PC-3 (cell line): ENCODE measurements around the gene GINS2. TPM values are rescaled to one million over a fixed set of nuclear protein-coding genes. Genes with fewer than 3 reads are reported as not detected.

Experiments
- ATAC-seq: fragments of 200-7000 bp; cut with Tn5 transposase; 2 replicates; pipeline ENCODE4 v1.9.1; 2020; ENCODE audit warnings: mild to moderate bottlenecking, moderate library complexity
- BruUV-seq: library from RNA; stranded (reverse); fragments of 400-500 nt; replicated peaks from 2 replicates; lab custom pipeline; 2021; lab: Mats Ljungman, UMichigan
- CTCF ChIA-PET: fragments of 300-600 bp; sonication (Branson Sonifier 250); formaldehyde crosslinking; loops from one replicate; lab custom pipeline; 2022; ENCODE audit warnings: antibody characterized with exemption; lab: Charles Lee
- POLR2A ChIA-PET: fragments of 300-600 bp; sonication (Branson Sonifier 250); formaldehyde crosslinking; loops from one replicate; lab custom pipeline; 2022; ENCODE audit warnings: antibody characterized with exemption; ENCODE audit not compliant: unreplicated experiment; lab: Charles Lee
- DNase-seq: peaks from one replicate; pipeline ENCODE4 v3.0.0-alpha.2; 2015
- H2AFZ ChIP-seq: fragments of 300-600 bp; sonication (generic); 2 replicates; pipeline ENCODE4 v1.6.0; 2016; ENCODE audit warnings: antibody characterized with exemption, low read length
- H3F3A ChIP-seq: fragments of 300-600 bp; sonication (generic); one replicate; pipeline ENCODE4 v1.6.0; 2017; ENCODE audit warnings: antibody characterized with exemption, low read length, control low read depth, mild to moderate bottlenecking; ENCODE audit not compliant: unreplicated experiment
- H3K27ac ChIP-seq: fragments of 300-600 bp; sonication (generic); 2 replicates; pipeline ENCODE4 v1.5.1; 2016; ENCODE audit warnings: mild to moderate bottlenecking, low read length
- H3K27me3 ChIP-seq: fragments of 300-600 bp; sonication (generic); 2 replicates; pipeline ENCODE4 v1.6.1; 2016; ENCODE audit warnings: low read length, mixed read lengths
- H3K36me3 ChIP-seq: fragments of 300-600 bp; sonication (generic); 2 replicates; pipeline ENCODE4 v1.6.1; 2016; ENCODE audit warnings: low read depth, mixed run types, low read length, mixed read lengths
- H3K4me1 ChIP-seq: fragments of 300-600 bp; sonication (generic); 2 replicates; pipeline ENCODE4 v1.5.1; 2016; ENCODE audit warnings: low read length; ENCODE audit not compliant: insufficient read depth
- H3K4me2 ChIP-seq: fragments of 300-600 bp; sonication (generic); 2 replicates; pipeline ENCODE4 v1.6.0; 2016; ENCODE audit warnings: low read length
- H3K4me3 ChIP-seq: fragments of 300-600 bp; sonication (generic); 2 replicates; pipeline ENCODE4 v1.5.1; 2016; ENCODE audit warnings: mild to moderate bottlenecking, low read length, mixed read lengths
- H3K79me2 ChIP-seq: fragments of 300-600 bp; sonication (generic); 2 replicates; pipeline ENCODE4 v1.6.1; 2017; ENCODE audit warnings: low read length, mixed read lengths
- H3K9ac ChIP-seq: fragments of 300-600 bp; sonication (generic); 2 replicates; pipeline ENCODE4 v1.6.0; 2016; ENCODE audit warnings: mild to moderate bottlenecking, low read length
- H3K9me2 ChIP-seq: fragments of 300-600 bp; sonication (generic); replicated peaks from 2 replicates; pipeline ENCODE4 v1.6.1; 2016; ENCODE audit warnings: mixed run types, low read length, mixed read lengths
- H3K9me3 ChIP-seq: fragments of 300-600 bp; sonication (generic); 2 replicates; pipeline ENCODE4 v1.6.1; 2016; ENCODE audit warnings: low read length, mixed read lengths
- H4K20me1 ChIP-seq: fragments of 300-600 bp; sonication (generic); 2 replicates; pipeline ENCODE4 v1.6.1; 2016; ENCODE audit warnings: low read length, mixed read lengths
- CTCF ChIP-seq: fragments of 300-600 bp; sonication (generic); conservative IDR thresholded peaks from 2 replicates; pipeline ENCODE4 v1.5.1; 2017; ENCODE audit warnings: antibody characterized with exemption, low read depth, mild to moderate bottlenecking, low read length
- EZH2 ChIP-seq: fragments of 300-600 bp; sonication (generic); IDR thresholded peaks from one replicate; pipeline ENCODE4 v1.6.1; 2017; ENCODE audit warnings: antibody characterized with exemption, mild to moderate bottlenecking, low read length; ENCODE audit not compliant: unreplicated experiment
- EZH2phosphoT487 ChIP-seq: fragments of 300-600 bp; sonication (generic); IDR thresholded peaks from 2 replicates; pipeline ENCODE4 v1.6.1; 2018; ENCODE audit warnings: mild to moderate bottlenecking, antibody characterized with exemption, low read length, borderline replicate concordance
- intact Hi-C: fragments of 100-400 bp; cut with micrococcal nuclease; formaldehyde crosslinking; loops from 2 replicates; pipeline ENCODE4 v1.9.0; 2023
- total RNA-seq: library from RNA; depleted of rRNA; stranded (reverse); fragments of >200 nt; gene quantifications from 2 replicates; pipeline ENCODE4 v1.2.3, GENCODE V29; 2014

Gene GINS2
- total RNA-seq, 1 experiment from 2014 or later, result 28.7 TPM

DNA sequence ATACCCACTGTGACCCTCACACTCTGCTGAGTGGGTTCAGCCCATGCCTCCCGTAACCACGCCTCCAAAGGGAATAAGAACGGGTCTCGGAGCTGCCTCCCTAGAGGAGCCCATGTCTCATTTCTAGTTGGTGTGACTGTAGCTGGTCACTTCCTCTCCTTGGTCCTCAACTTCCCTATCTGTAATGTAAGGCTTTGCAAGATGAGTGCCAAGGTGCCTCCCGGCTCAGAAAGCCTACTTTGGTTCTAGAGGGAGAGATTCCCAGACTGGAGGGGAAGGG, 41.4 kb upstream of the GINS2 start:
- H3K27me3 ChIP-seq, result no peaks in the 10 kb centered on the region
- H3K4me3 ChIP-seq, result no peak overlapping the region
- H3K4me1 ChIP-seq, result no peaks in the 10 kb centered on the region
- TF ChIP-seq CTCF, result no peak
- TF ChIP-seq EZH2phosphoT487, result no peak
- TF ChIP-seq EZH2, result no peak
- no peak overlapping the region for H3K9ac ChIP-seq
- ChIA-PET POLR2A (no interaction called here), CTCF (no interaction called here)
- intact Hi-C loops, result no loop called here
- H3K4me2 ChIP-seq, result no peak overlapping the region
- H2AFZ ChIP-seq, result no peak overlapping the region
- no TSS peak for BruUV-seq
- ATAC-seq (no peak), DNase-seq (no peak)
- no peaks in the 10 kb centered on the region for H3F3A ChIP-seq
- H3K9me3 ChIP-seq, result no peaks in the 10 kb centered on the region
- no peaks in the 10 kb centered on the region; the same call in 1 of the 2 replicates for H3K36me3 ChIP-seq
- H4K20me1 ChIP-seq, result no peaks in the 10 kb centered on the region
- H3K27ac ChIP-seq, result no peak overlapping the region
- H3K9me2 ChIP-seq, result no peaks in the 10 kb centered on the region
- H3K79me2 ChIP-seq, result no peaks in the 10 kb centered on the region; the same call in 1 of the 2 replicates

GRCh38 chr16:85729452-85730185, 40.9 kb upstream of the GINS2 start:
- POLR2A ChIA-PET, result no interaction called here
- no peak for ATAC-seq
- BruUV-seq, result no TSS peak

More at GRCh38 chr16:85729452-85730185, 40.9 kb upstream of the GINS2 start:
- no peaks in the 10 kb centered on the region for H3F3A ChIP-seq
- no peaks in the 10 kb centered on the region for H3K9me3 ChIP-seq
- no peak overlapping the region for H2AFZ ChIP-seq
- no peaks in the 10 kb centered on the region; the same call in 1 of the 2 replicates for H3K36me3 ChIP-seq
- CTCF ChIA-PET, result no interaction called here
- H3K9me2 ChIP-seq, result no peaks in the 10 kb centered on the region
- no peaks in the 10 kb centered on the region for H4K20me1 ChIP-seq
- no peak overlapping the region for H3K4me2 ChIP-seq
- H3K79me2 ChIP-seq, result no peaks in the 10 kb centered on the region; the same call in 1 of the 2 replicates
- TF ChIP-seq CTCF, result no peak
- TF ChIP-seq EZH2, result no peak
- intact Hi-C loops, result no loop called here
- H3K4me3 ChIP-seq, result no peak overlapping the region
- no peak overlapping the region for H3K9ac ChIP-seq
- H3K27ac ChIP-seq, result no peak overlapping the region
- no peaks in the 10 kb centered on the region for H3K27me3 ChIP-seq
- no peaks in the 10 kb centered on the region for H3K4me1 ChIP-seq
- no peak for DNase-seq
